HG02943 (cell line): ENCODE data around the gene CXCL9.
"Not testable (repeated sequence)": the region's sequence is repeated elsewhere in the genome, so short reads cannot be mapped to it uniquely, and the experiment has no call there.

ENCODE experiments used
- ATAC-seq: cut with Tn5 transposase; IDR thresholded peaks from one replicate; pipeline ENCODE4 v1.9.1; 2021; ENCODE audit warnings: mild to moderate bottlenecking, low read depth, moderate library complexity; ENCODE audit not compliant: unreplicated experiment

Gene CXCL9

GRCh38 chr4:75963558-75963957 is 43.8 kb downstream of the CXCL9 start:
- ATAC-seq: no peak

- not testable (repeated sequence) for ATAC-seq
Observed at GRCh38 chr4:75962072-75962471, 45.2 kb downstream of the CXCL9 start.

GRCh38 chr4:75958546-75958945 is 48.8 kb downstream of the CXCL9 start:
- ATAC-seq: not testable (repeated sequence)

GRCh38 chr4:75954811-75955210 is 52.5 kb downstream of the CXCL9 start:
- not testable (repeated sequence) for ATAC-seq

- ATAC-seq: no peak
Observed at GRCh38 chr4:75953509-75953908, 53.8 kb downstream of the CXCL9 start.
